ENCODE data around the gene AFAP1. TPM values are rescaled to one million over a fixed set of nuclear protein-coding genes. Genes with fewer than 3 reads are reported as not detected.

AFAP1 gene
- total RNA-seq, 1 experiment from 2014 or later, result 42.1 TPM

DNA sequence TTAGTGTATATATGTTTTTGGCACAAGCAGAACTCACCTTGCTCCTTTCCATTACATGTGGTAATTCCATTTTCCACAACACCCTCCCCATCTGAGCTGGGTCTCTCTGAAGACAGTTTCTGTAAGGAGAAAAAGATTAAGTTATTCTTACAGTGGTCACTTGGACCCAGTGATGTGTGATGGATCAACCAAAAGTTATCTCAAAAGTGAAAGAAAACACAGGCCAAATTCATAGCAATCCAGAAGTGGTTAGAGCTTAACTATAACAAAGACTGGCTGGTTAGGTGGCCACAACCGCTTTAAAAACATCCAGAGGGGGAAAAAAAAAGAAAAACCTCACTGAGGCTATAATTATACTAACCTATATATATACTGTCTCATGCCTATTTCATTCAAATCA is 123.7 kb downstream of the AFAP1 start:
- Histone ChIP-seq H3K4me2 (ENCODE audit: low read length) (no peak overlapping the region), H3K4me1 (ENCODE audit: insufficient read depth, low read length) (no peaks in the 10 kb centered on the region), H2AFZ (ENCODE audit: low read length) (no peak overlapping the region), H3F3A (ENCODE audit: low read length, unreplicated experiment) (no peaks in the 10 kb centered on the region), H3K79me2 (ENCODE audit: low read length) (0 out of 2 replicates have a peak, but pooled peaks cover 10% of the 10 kb centered on the region), H3K4me3 (ENCODE audit: low read length) (no peak overlapping the region), H3K9me3 (ENCODE audit: low read length) (no peaks in the 10 kb centered on the region), H4K20me1 (ENCODE audit: low read length) (no peaks in the 10 kb centered on the region), H3K27me3 (ENCODE audit: low read length) (no peaks in the 10 kb centered on the region), H3K27ac (ENCODE audit: low read length) (no peak overlapping the region), H3K9ac (ENCODE audit: low read length) (no peak overlapping the region), H3K36me3 (ENCODE audit: low read depth, low read length) (peaks cover 40% of the 10 kb centered on the region), H3K9me2 (replicated peaks; ENCODE audit: low read length) (no peaks in the 10 kb centered on the region)
- ChIA-PET POLR2A (ENCODE audit: unreplicated experiment) (interaction anchor here (0.7 kb wide), 1 partner anchor 22 kb away, joined by 3 read pairs; no protein-coding TSS in a partner anchor), CTCF (no interaction called here)
- DNase-seq (no peak), ATAC-seq (no peak)
- intact Hi-C loops (cut with micrococcal nuclease), result no loop called here
- TF ChIP-seq, protein P1, sequence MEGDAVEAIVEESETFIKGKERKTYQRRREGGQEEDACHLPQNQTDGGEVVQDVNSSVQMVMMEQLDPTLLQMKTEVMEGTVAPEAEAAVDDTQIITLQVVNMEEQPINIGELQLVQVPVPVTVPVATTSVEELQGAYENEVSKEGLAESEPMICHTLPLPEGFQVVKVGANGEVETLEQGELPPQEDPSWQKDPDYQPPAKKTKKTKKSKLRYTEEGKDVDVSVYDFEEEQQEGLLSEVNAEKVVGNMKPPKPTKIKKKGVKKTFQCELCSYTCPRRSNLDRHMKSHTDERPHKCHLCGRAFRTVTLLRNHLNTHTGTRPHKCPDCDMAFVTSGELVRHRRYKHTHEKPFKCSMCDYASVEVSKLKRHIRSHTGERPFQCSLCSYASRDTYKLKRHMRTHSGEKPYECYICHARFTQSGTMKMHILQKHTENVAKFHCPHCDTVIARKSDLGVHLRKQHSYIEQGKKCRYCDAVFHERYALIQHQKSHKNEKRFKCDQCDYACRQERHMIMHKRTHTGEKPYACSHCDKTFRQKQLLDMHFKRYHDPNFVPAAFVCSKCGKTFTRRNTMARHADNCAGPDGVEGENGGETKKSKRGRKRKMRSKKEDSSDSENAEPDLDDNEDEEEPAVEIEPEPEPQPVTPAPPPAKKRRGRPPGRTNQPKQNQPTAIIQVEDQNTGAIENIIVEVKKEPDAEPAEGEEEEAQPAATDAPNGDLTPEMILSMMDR (conservative IDR thresholded peaks at IDR 0.05; ENCODE audit: low read depth, low read length), result no peak
- TF ChIP-seq EZH2phosphoT487 (IDR thresholded peaks at IDR 0.05; ENCODE audit: borderline replicate concordance, low read length) (no peak), EZH2 (IDR thresholded peaks at IDR 0.05; ENCODE audit: low read length, unreplicated experiment) (no peak)
- BruUV-seq (replicated peaks), result no TSS peak

DNA sequence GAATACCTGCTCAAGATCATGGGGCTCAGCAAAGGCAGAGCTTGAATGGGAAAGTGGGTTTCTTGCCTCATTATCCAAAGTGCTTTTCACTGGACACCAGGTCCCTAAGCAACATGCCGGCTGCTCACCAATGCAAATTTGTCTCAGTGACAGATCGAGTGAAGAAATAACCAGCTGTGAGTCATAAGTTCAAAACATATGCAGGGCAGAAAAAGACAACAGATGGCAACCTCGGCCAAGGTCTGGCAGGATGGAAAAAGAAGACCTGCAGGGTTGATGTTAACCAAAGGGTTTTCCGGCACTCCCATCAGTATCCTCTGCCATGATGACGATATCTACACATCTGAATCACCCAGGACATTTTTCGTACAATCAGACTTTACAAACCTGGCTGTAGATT is 124.1 kb downstream of the AFAP1 start:
- no peaks in the 10 kb centered on the region for H3K9me3 ChIP-seq (ENCODE audit: low read length)
- H3K27ac ChIP-seq (ENCODE audit: low read length), result no peak overlapping the region
- H3K4me2 ChIP-seq (ENCODE audit: low read length), result no peak overlapping the region
- no TSS peak for BruUV-seq (replicated peaks)
- 0 out of 2 replicates have a peak, but pooled peaks cover 10% of the 10 kb centered on the region for H3K79me2 ChIP-seq (ENCODE audit: low read length)
- no peak overlapping the region for H2AFZ ChIP-seq (ENCODE audit: low read length)
- no peak for DNase-seq
- H3K4me3 ChIP-seq (ENCODE audit: low read length), result no peak overlapping the region
- TF ChIP-seq, protein P1 (conservative IDR thresholded peaks at IDR 0.05; ENCODE audit: low read depth, low read length), result no peak
- TF ChIP-seq EZH2 (IDR thresholded peaks at IDR 0.05; ENCODE audit: low read length, unreplicated experiment), result no peak
- TF ChIP-seq EZH2phosphoT487 (IDR thresholded peaks at IDR 0.05; ENCODE audit: borderline replicate concordance, low read length), result no peak
- H3K36me3 ChIP-seq (ENCODE audit: low read depth, low read length), result peaks cover 42% of the 10 kb centered on the region
- H3K27me3 ChIP-seq (ENCODE audit: low read length), result no peaks in the 10 kb centered on the region
- intact Hi-C loops (cut with micrococcal nuclease), result no loop called here
- no peaks in the 10 kb centered on the region for H3K9me2 ChIP-seq (replicated peaks; ENCODE audit: low read length)
- no peak for ATAC-seq
- H4K20me1 ChIP-seq (ENCODE audit: low read length), result no peaks in the 10 kb centered on the region
- CTCF ChIA-PET, result no interaction called here
- POLR2A ChIA-PET (ENCODE audit: unreplicated experiment), result interaction anchor here (0.7 kb wide), 1 partner anchor 22 kb away, joined by 3 read pairs; no protein-coding TSS in a partner anchor
- no peak overlapping the region for H3K9ac ChIP-seq (ENCODE audit: low read length)
- no peaks in the 10 kb centered on the region for H3F3A ChIP-seq (ENCODE audit: low read length, unreplicated experiment)
- no peaks in the 10 kb centered on the region for H3K4me1 ChIP-seq (ENCODE audit: insufficient read depth, low read length)

DNA sequence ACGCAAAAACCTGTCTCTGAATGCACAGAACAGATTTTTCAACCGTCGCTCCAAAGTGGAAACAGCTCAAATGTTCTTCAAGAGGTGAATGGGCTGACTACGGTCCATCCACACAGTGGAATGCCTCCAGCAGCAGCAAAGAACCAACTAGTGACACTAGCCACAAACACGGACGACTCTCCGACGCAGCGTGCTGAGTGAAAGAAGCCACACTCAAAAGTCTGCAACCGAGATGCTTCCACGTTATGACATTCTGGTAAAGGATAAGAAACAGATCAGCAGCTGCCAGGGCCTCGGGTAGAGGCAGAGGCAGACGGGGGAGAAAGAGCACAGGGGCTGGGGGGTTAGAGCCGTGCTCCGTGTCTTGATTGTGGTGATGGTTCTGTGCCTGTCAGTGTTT is 125.2 kb downstream of the AFAP1 start:
- Histone ChIP-seq H3K9me2 (replicated peaks; ENCODE audit: low read length) (no peaks in the 10 kb centered on the region), H4K20me1 (ENCODE audit: low read length) (no peaks in the 10 kb centered on the region), H2AFZ (ENCODE audit: low read length) (no peak overlapping the region), H3F3A (ENCODE audit: low read length, unreplicated experiment) (no peaks in the 10 kb centered on the region), H3K4me1 (ENCODE audit: insufficient read depth, low read length) (no peaks in the 10 kb centered on the region), H3K9ac (ENCODE audit: low read length) (no peak overlapping the region), H3K79me2 (ENCODE audit: low read length) (0 out of 2 replicates have a peak, but pooled peaks cover 10% of the 10 kb centered on the region), H3K4me3 (ENCODE audit: low read length) (no peak overlapping the region), H3K27ac (ENCODE audit: low read length) (no peak overlapping the region), H3K36me3 (ENCODE audit: low read depth, low read length) (peaks cover 46% of the 10 kb centered on the region), H3K27me3 (ENCODE audit: low read length) (no peaks in the 10 kb centered on the region), H3K4me2 (ENCODE audit: low read length) (no peak overlapping the region), H3K9me3 (ENCODE audit: low read length) (no peaks in the 10 kb centered on the region)
- no TSS peak for BruUV-seq (replicated peaks)
- POLR2A ChIA-PET (ENCODE audit: unreplicated experiment), result no interaction called here
- TF ChIP-seq EZH2 (IDR thresholded peaks at IDR 0.05; ENCODE audit: low read length, unreplicated experiment) (no peak), EZH2phosphoT487 (IDR thresholded peaks at IDR 0.05; ENCODE audit: borderline replicate concordance, low read length) (no peak)
- TF ChIP-seq, protein P1 (conservative IDR thresholded peaks at IDR 0.05; ENCODE audit: low read depth, low read length), result no peak
- DNase-seq (no peak), ATAC-seq (no peak)
- CTCF ChIA-PET, result no interaction called here
- intact Hi-C loops (cut with micrococcal nuclease), result no loop called here
